ENCODE results near the gene PAIP1.
"Not testable (repeated sequence)": the region's sequence is repeated elsewhere in the genome, so short reads cannot be mapped to it uniquely, and the experiment has no call there.

Gene PAIP1

GRCh38 chr5:43514816-43515677 lies 41.8 kb downstream of the PAIP1 start, which contains the start of gene C5orf34:
Gene C5orf34, minus strand, starts transcription at chr5:43515148. Its CDS starts 5,809 bp downstream, at chr5:43509339.
- peak; percentile 98 for DNase-seq

DNA sequence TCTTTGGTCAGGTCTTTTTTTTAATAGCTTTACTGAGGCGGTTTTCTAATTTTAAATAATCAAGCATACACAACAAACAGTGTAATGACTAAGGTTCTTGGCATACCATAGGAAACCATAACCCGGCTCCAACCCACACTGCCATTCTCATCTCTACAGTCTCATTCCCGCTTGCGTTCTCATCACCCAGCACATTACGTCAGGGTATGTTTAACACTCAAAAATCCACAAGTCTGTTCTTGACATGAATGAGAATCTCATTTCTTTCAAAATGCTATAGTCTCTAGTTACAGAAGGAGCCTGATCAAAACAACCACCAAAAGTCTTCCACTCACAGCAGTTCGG lies 42.4 kb downstream of the PAIP1 start:
- DNase-seq = peak; percentile 42

DNA sequence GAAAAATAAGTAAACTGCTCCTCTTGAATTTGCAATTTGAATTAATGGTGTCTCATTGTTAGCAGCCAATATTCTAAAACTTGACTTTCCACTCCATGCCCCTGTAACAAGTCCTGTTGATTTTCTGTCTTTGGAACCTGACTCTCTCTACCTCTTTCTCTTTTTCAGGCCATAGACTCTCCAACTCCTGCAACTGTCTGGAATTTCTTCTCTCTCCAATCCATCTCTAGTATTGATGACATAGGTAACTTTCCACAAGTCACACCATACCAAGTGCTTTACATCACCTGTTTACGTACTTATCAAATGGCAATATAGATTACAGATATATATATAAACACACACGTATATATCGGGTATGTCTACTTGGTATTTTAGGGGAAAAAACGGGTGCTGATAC lies 42.9 kb downstream of the PAIP1 start:
- DNase-seq = no peak

DNA sequence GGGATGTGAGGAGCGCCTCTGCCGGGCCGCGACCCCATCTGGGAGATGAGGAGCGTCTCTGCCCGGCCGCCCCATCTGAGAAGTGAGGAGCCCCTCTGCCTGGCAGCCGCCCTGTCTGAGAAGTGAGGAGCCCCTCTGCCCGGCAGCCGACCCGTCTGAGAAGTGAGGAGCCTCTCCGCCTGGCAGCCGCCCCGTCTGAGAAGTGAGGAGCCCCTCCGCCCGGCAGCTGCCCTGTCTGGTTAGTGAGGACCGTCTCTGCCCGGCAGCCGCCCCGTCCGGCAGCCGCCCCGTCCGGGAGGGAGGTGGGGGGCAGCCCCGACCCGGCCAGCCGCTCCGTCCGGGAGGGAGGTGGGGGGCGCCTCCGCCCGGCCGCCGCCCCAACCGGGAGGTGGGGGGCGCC lies 45.8 kb downstream of the PAIP1 start:
- not testable (repeated sequence) for DNase-seq

- DNase-seq = no peak
Observed at GRCh38 chr5:43498581-43498980, 58.3 kb downstream of the PAIP1 start.

DNA sequence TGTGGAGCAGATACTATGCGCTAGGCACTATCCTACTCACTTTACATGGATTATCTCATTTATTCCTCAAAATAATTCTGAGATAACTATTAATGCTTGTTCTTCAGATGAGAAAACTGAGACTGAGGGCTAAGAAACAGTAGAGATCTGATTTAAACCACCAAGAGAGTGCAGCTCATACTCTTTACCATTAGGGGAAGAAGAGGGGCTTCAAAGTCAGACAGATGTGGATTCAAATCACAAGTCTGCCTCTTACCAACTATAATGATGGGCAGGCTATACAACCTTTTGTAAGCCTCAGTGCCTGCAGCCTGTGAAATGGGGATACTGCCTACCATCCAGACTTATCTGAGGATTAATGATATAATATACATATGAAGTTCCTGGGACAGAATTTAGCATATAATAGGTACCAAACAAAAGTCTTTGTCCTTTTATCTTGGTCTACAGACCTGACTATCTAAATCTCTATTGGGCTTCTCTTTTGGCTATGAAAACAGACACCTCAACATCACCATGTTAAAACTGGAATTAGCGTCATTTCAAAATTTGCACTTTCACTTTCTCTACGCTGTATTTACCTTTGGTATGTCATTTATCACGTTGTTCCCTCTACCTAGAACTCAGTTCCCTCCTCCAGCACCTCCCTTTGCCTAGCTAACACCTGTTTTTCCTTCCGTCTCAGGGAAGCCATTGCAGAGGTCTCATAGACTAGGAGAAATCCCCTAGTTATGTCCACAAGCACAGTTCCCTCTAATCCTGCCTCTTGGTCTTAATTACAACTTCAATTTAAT lies 59.4 kb downstream of the PAIP1 start:
- DNase-seq = no peak

- DNase-seq = no peak
Observed at GRCh38 chr5:43491326-43491725, 65.6 kb downstream of the PAIP1 start.

DNA sequence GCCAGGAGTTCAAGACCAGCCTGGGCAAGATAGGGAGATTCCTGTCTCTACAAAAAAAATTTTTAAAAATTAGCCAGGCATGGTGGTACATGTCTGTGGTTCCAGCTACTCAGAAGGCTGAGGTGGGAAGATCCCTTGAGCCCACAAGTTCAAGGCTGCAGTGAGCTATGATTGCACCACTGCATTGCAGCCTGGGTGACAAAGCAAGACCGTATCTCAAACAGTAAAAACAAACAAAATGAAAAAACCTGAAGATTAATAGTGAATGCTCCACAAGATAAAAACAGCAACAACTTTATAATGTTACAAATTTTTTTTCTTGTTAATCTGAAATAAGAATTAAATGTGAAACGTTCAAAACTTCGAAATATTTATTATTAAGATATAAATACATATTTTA lies 70.5 kb downstream of the PAIP1 start:
- DNase-seq = no peak

- DNase-seq = no peak
Observed at GRCh38 chr5:43485406-43485805, 71.5 kb downstream of the PAIP1 start.

GRCh38 chr5:43484106-43484849 lies 72.6 kb downstream of the PAIP1 start:
- DNase-seq = peak; percentile 80

GRCh38 chr5:43483298-43484105 lies 73.4 kb downstream of the PAIP1 start, which contains the start of gene TMEM267:
Gene TMEM267, minus strand, starts transcription at chr5:43483865. Its CDS starts 29,896 bp downstream, at chr5:43453969.
- peak; percentile 85 for DNase-seq

GRCh38 chr5:43482490-43483297 lies 74.2 kb downstream of the PAIP1 start:
- no peak for DNase-seq
